ENCODE measurements around the gene SLC20A1. TPM values are rescaled to one million over a fixed set of nuclear protein-coding genes. Genes with fewer than 3 reads are reported as not detected.
A peak's percentile ranks its signal among the peaks of the same experiment; 100 is the strongest.

SLC20A1 gene
- total RNA-seq, 1 experiment from 2014 or later = 209 TPM

DNA sequence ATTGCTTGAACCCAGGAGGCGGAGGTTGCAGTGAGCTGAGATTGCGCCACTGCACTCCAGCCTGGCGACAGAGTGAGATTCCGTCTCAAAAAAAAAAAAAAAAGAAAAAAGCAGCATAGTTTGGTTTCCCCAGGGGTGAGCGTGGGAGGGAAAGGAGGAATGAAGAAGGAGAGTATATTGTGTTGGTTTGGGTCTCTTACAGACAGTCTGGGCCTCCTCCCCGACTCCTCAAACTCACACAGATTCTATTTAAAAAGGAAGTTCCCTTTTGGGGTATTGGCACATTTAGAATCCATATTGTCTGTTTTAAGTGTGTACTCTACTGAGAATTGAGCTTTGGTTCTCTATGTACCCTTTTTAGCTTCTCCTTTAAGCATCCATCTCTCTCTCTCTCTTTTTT is 27.4 kb upstream of the SLC20A1 start:
- Histone ChIP-seq H3K9me3 (ENCODE audit: low read length) (no peaks in the 10 kb centered on the region), H3K27me3 (ENCODE audit: low read length) (no peaks in the 10 kb centered on the region), H3K36me3 (ENCODE audit: low read depth, low read length) (no peaks in the 10 kb centered on the region), H3K27ac (ENCODE audit: low read length) (no peak overlapping the region), H4K20me1 (ENCODE audit: low read length) (no peaks in the 10 kb centered on the region), H3K4me3 (ENCODE audit: low read length) (no peak overlapping the region), H3K9me2 (replicated peaks; ENCODE audit: low read length) (no peaks in the 10 kb centered on the region), H2AFZ (ENCODE audit: low read length) (no peak overlapping the region), H3K4me1 (ENCODE audit: insufficient read depth, low read length) (peaks cover 26% of the 10 kb centered on the region), H3K79me2 (ENCODE audit: low read length) (no peaks in the 10 kb centered on the region), H3F3A (ENCODE audit: low read length, unreplicated experiment) (no peaks in the 10 kb centered on the region), H3K4me2 (ENCODE audit: low read length) (no peak overlapping the region), H3K9ac (ENCODE audit: low read length) (no peak overlapping the region)
- ATAC-seq (no peak), DNase-seq (no peak)
- no TSS peak for BruUV-seq (replicated peaks)
- CTCF ChIA-PET = interaction anchor here (0.7 kb wide), 1 partner anchor 109 kb away, joined by 3 read pairs; no protein-coding TSS in a partner anchor
- TF ChIP-seq CTCF (conservative IDR thresholded peaks at IDR 0.05; ENCODE audit: low read depth, low read length) (no peak), EZH2 (IDR thresholded peaks at IDR 0.05; ENCODE audit: low read length, unreplicated experiment) (no peak), EZH2phosphoT487 (IDR thresholded peaks at IDR 0.05; ENCODE audit: borderline replicate concordance, low read length) (no peak)
- intact Hi-C loops (cut with micrococcal nuclease) = no loop called here
- POLR2A ChIA-PET (ENCODE audit: unreplicated experiment) = interaction anchor here (0.6 kb wide), 1 partner anchor 109 kb away, joined by 16 read pairs; no protein-coding TSS in a partner anchor

DNA sequence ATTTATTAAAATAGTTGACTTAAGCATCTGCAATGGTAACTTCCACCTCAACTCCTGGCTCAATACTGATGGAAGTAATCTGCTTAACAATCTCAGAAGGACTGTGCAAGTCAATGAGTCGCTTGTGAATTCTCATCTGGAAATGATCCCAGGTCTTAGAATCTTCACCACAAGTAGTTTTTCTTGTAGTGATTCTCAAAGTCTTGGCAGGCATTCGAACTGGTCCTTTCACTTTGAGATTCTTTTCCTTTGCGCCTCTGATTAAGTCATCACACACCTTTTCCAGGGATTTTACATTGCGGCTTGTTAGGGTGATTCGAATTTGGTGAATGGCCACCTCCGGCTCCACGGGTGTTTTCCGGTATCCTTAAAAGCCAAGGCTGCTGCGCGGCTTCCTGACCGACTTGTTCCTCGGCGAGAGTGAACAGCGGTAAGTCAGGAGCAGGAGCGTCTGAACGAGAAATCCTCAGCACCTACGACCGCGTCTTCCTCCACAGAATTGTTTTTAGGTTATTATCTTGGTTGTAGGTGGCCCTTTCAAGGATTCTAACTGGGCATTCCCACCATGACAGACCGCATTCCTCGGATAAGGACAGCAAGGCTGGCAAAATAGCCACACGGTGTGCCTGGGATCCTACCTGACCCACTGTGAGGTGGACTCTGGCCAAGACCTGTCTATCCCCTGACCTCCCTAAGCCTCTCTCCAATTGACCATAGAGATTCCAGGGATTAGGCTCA is 23.8 kb upstream of the SLC20A1 start:
- peaks cover 59% of the 10 kb centered on the region for H3K4me1 ChIP-seq (ENCODE audit: insufficient read depth, low read length)
- H4K20me1 ChIP-seq (ENCODE audit: low read length) = no peaks in the 10 kb centered on the region
- H3K4me3 ChIP-seq (ENCODE audit: low read length) = no peak overlapping the region
- no peaks in the 10 kb centered on the region for H3K36me3 ChIP-seq (ENCODE audit: low read depth, low read length)
- H3F3A ChIP-seq (ENCODE audit: low read length, unreplicated experiment) = peaks cover 10% of the 10 kb centered on the region
- no TSS peak for BruUV-seq (replicated peaks)
- peak overlapping the region; percentile 94 for H3K27ac ChIP-seq (ENCODE audit: low read length)
- DNase-seq = peak; percentile 71
- peak overlapping the region; percentile 61 for H3K9ac ChIP-seq (ENCODE audit: low read length)
- no peaks in the 10 kb centered on the region for H3K27me3 ChIP-seq (ENCODE audit: low read length)
- peaks cover 9% of the 10 kb centered on the region; the same call in 1 of the 2 replicates for H3K79me2 ChIP-seq (ENCODE audit: low read length)
- ChIA-PET POLR2A (ENCODE audit: unreplicated experiment) (interaction anchor here (0.6 kb wide), 1 partner anchor 37 kb away, joined by 3 read pairs; no protein-coding TSS in a partner anchor), CTCF (interaction anchor here (0.6 kb wide), 1 partner anchor 661 kb away, joined by 6 read pairs; no protein-coding TSS in a partner anchor)
- peak overlapping the region; percentile 58 for H3K4me2 ChIP-seq (ENCODE audit: low read length)
- intact Hi-C loops (cut with micrococcal nuclease) = no loop called here
- TF ChIP-seq CTCF (conservative IDR thresholded peaks at IDR 0.05; ENCODE audit: low read depth, low read length) (no peak), EZH2 (IDR thresholded peaks at IDR 0.05; ENCODE audit: low read length, unreplicated experiment) (no peak), EZH2phosphoT487 (IDR thresholded peaks at IDR 0.05; ENCODE audit: borderline replicate concordance, low read length) (no peak)
- H3K9me3 ChIP-seq (ENCODE audit: low read length) = no peaks in the 10 kb centered on the region
- H2AFZ ChIP-seq (ENCODE audit: low read length) = no peak overlapping the region; the same call in 1 of the 2 replicates
- ATAC-seq = no peak
- H3K9me2 ChIP-seq (replicated peaks; ENCODE audit: low read length) = no peaks in the 10 kb centered on the region

DNA sequence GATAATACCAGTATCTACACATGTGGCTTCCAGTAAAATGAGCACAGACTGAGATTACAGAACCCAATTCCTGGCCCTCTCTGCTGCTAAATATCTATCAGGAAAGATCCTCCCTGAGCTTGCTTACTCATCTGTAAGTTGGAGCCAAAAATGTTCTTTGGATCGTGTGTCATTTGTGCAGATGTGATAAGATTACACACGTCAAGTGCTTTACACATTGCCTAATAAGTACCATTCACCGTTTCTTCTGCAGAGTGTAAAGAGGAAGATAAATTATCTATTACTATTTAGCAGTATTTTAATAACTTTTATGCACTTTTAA is 23.2 kb upstream of the SLC20A1 start:
- Histone ChIP-seq H3K9me2 (replicated peaks; ENCODE audit: low read length) (no peaks in the 10 kb centered on the region), H2AFZ (ENCODE audit: low read length) (no peak overlapping the region; the same call in 1 of the 2 replicates), H3K4me3 (ENCODE audit: low read length) (no peak overlapping the region), H3K36me3 (ENCODE audit: low read depth, low read length) (no peaks in the 10 kb centered on the region), H3F3A (ENCODE audit: low read length, unreplicated experiment) (peaks cover 13% of the 10 kb centered on the region), H3K27me3 (ENCODE audit: low read length) (no peaks in the 10 kb centered on the region), H3K4me1 (ENCODE audit: insufficient read depth, low read length) (peaks cover 63% of the 10 kb centered on the region), H3K79me2 (ENCODE audit: low read length) (peaks cover 9% of the 10 kb centered on the region; the same call in 1 of the 2 replicates), H3K9me3 (ENCODE audit: low read length) (no peaks in the 10 kb centered on the region), H3K9ac (ENCODE audit: low read length) (peak overlapping the region; percentile 61), H3K4me2 (ENCODE audit: low read length) (peak overlapping the region; percentile 58), H4K20me1 (ENCODE audit: low read length) (no peaks in the 10 kb centered on the region), H3K27ac (ENCODE audit: low read length) (peak overlapping the region; percentile 94)
- peak; percentile 7 for ATAC-seq
- intact Hi-C loops (cut with micrococcal nuclease) = no loop called here
- no TSS peak for BruUV-seq (replicated peaks)
- ChIA-PET CTCF (interaction anchor here (0.6 kb wide), 2 partner anchors 21 to 661 kb away, joined by 6 to 7 read pairs; no protein-coding TSS in a partner anchor), POLR2A (ENCODE audit: unreplicated experiment) (interaction anchor here (0.6 kb wide), 1 partner anchor 37 kb away, joined by 3 read pairs; no protein-coding TSS in a partner anchor)
- peak; percentile 88 for DNase-seq
- TF ChIP-seq EZH2 (IDR thresholded peaks at IDR 0.05; ENCODE audit: low read length, unreplicated experiment) (no peak), EZH2phosphoT487 (IDR thresholded peaks at IDR 0.05; ENCODE audit: borderline replicate concordance, low read length) (no peak), CTCF (conservative IDR thresholded peaks at IDR 0.05; ENCODE audit: low read depth, low read length) (no peak)

All from PC-3 (cell line).